PFSK-1 (cell line): ENCODE measurements around the gene BPIFB1.

Source experiments
- FOXP2 ChIP-seq: optimal IDR thresholded peaks from 2 replicates; pipeline ENCODE3; 2011; ENCODE audit warnings: borderline replicate concordance, control low read depth, inconsistent platforms; ENCODE audit not compliant: insufficient read depth; ENCODE audit errors: extremely low read length, extremely low read depth
- POLR2AphosphoS5 ChIP-seq: IDR thresholded peaks from 2 replicates; pipeline ENCODE4 v1.6.1; 2012; ENCODE audit warnings: low read depth, mild to moderate bottlenecking, control low read depth, low read length, moderate library complexity
- REST ChIP-seq, 2 experiments: IDR thresholded peaks; 2 replicates each; pipeline versions ENCODE4 v1.6.1 to v1.8.0; 2011 to 2012; ENCODE audit warnings: low read depth in 2 of 2, low read length in 2 of 2, control low read depth in 1 of 2, inconsistent platforms in 1 of 2, mild to moderate bottlenecking in 1 of 2, moderate library complexity in 1 of 2; ENCODE audit not compliant: insufficient read depth in 1 of 2
- SIN3A ChIP-seq: IDR thresholded peaks from 2 replicates; pipeline ENCODE4 v1.6.1; 2012; ENCODE audit warnings: mild to moderate bottlenecking, low read length, moderate library complexity, borderline replicate concordance; ENCODE audit not compliant: insufficient read depth
- TAF1 ChIP-seq: IDR thresholded peaks from 2 replicates; pipeline ENCODE4 v1.6.1; 2012; ENCODE audit warnings: low read length, control low read depth, borderline replicate concordance; ENCODE audit not compliant: insufficient read depth

BPIFB1 gene

GRCh38 chr20:33290852-33291251 is 7.8 kb downstream of the BPIFB1 start:
- no peak for TF ChIP-seq TAF1
- no peak for TF ChIP-seq SIN3A

DNA sequence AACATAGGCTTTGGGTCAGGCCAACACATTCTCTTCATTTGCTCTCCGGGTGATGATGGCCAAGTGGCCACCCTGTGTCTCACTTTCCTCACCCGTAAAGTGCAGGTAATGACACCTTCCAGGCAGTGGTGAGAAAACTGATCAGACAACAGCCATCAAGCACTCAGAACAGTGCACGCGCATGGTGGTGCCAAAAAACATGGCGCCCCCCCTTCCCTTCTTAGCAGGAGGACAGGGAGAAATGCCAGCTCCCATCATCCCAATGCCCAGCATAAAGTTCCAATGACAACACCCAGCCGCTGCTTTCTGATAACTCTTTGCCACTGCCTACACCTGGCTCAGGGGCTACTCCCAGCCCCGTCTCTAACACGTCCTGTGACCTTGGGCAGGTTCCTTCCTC is 8.4 kb downstream of the BPIFB1 start:
- TF ChIP-seq SIN3A (no peak), REST (IDR thresholded peaks at IDR 0.05; ENCODE audit: insufficient read depth in 1 of 2, low read depth in 2 of 2, low read length in 2 of 2) (no peak), TAF1 (no peak), FOXP2 (no peak), POLR2AphosphoS5 (no peak)

DNA sequence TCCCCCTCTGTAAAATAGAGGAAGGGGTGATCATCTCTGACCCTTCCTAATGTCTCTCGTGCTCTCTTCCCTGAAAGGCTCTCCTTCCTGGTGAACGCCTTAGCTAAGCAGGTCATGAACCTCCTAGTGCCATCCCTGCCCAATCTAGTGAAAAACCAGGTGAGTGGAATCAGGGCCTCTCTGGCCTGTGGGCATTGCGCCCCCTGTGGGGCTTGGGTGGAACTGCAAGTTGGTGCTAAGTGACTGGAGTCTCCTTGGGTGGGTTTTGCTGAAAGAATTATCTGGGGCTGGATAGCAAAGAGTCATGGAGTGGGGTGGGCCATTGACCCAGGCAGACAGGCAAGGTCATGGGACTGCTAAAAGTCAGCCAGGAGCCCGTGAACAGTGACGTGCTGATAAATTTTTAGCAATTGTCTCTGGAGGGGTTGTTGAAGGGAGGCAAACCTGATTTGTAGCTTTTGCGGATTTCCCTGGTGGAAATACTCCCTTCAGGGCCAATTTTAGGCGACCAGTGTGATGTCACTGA is 8.9 kb downstream of the BPIFB1 start:
- TF ChIP-seq REST (IDR thresholded peaks at IDR 0.05; ENCODE audit: insufficient read depth in 1 of 2, low read depth in 2 of 2, low read length in 2 of 2) = no peak
- TF ChIP-seq POLR2AphosphoS5 = no peak
- no peak for TF ChIP-seq SIN3A
- TF ChIP-seq FOXP2 = no peak
- no peak for TF ChIP-seq TAF1

DNA sequence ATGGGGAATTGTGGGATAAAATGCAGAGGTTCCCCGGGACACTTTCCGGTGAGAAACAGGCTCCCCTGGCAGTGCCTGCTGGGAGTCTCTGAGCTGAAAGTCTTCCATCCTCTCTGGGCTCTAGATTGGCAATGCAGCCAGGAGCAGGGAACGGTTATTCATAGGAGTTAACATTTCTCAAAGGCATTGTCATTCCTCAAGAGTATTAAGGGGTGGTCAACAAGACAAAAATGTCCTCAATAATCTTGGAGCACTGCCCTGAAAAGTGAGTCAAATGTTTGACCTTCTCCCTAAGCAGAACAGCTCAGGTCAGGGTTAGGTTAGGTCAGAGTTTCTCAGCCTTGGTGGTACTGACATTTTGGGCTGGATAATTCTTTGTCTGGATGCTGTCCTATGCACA is 13.2 kb downstream of the BPIFB1 start:
- TF ChIP-seq FOXP2 (no peak), POLR2AphosphoS5 (no peak), TAF1 (no peak), SIN3A (no peak), REST (IDR thresholded peaks at IDR 0.05; ENCODE audit: insufficient read depth in 1 of 2, low read depth in 2 of 2, low read length in 2 of 2) (no peak)

- no peak for TF ChIP-seq TAF1
- TF ChIP-seq FOXP2 = no peak
- TF ChIP-seq SIN3A = no peak
- TF ChIP-seq POLR2AphosphoS5 = no peak
- TF ChIP-seq REST (IDR thresholded peaks at IDR 0.05; ENCODE audit: insufficient read depth in 1 of 2, low read depth in 2 of 2, low read length in 2 of 2) = no peak
Observed at GRCh38 chr20:33298391-33298790, 15.4 kb downstream of the BPIFB1 start.
